Measurements from ENCODE around the gene LRRC61. TPM values are rescaled to one million over a fixed set of nuclear protein-coding genes. Genes with fewer than 3 reads are reported as not detected.
"Not testable (repeated sequence)": the region's sequence is repeated elsewhere in the genome, so short reads cannot be mapped to it uniquely, and the experiment has no call there.

The LRRC61 gene
- total RNA-seq, 4 donors from 2014 or later = 7.1 to 25.1 (median 14.0) TPM

- TF ChIP-seq POLR2AphosphoS5 (IDR thresholded peaks at IDR 0.05) (no peak), CTCF (IDR thresholded peaks at IDR 0.05) (no peak), EP300 (IDR thresholded peaks at IDR 0.05) (no peak), POLR2A (IDR thresholded peaks at IDR 0.05) (no peak)
- Histone ChIP-seq H3K9me3 (no peaks in the 10 kb centered on the region), H3K27me3 (no peaks in the 10 kb centered on the region), H3K36me3 (no peaks in the 10 kb centered on the region), H3K4me1 (no peaks in the 10 kb centered on the region), H3K4me3 (no peak overlapping the region), H3K27ac (no peak overlapping the region)
- ATAC-seq = no peak
- 74 to 75% methylated on average over 3 of the region's 3 CpGs for WGBS, 2 donors (ENCODE audit: low coverage in 1 of 2)
Measured at GRCh38 chr7:150313367-150313809, 9.8 kb upstream of the LRRC61 start.

GRCh38 chr7:150313870-150314269, 9.3 kb upstream of the LRRC61 start:
- ATAC-seq = no peak
- Histone ChIP-seq H3K36me3 (no peaks in the 10 kb centered on the region), H3K4me1 (no peaks in the 10 kb centered on the region), H3K27ac (no peak overlapping the region), H3K9me3 (no peaks in the 10 kb centered on the region), H3K27me3 (no peaks in the 10 kb centered on the region), H3K4me3 (no peak overlapping the region)
- 88% methylated on average over 4 of the region's 6 CpGs; no CpG with 5 or more reads in 1 of the 2 donors for WGBS, 2 donors (ENCODE audit: low coverage in 1 of 2)
- no peak for TF ChIP-seq POLR2A (IDR thresholded peaks at IDR 0.05)
- no peak for TF ChIP-seq POLR2AphosphoS5 (IDR thresholded peaks at IDR 0.05)
- no peak for TF ChIP-seq EP300 (IDR thresholded peaks at IDR 0.05)
- no peak for TF ChIP-seq CTCF (IDR thresholded peaks at IDR 0.05)

GRCh38 chr7:150314639-150315239, 8.4 kb upstream of the LRRC61 start:
- Histone ChIP-seq H3K9me3 (no peaks in the 10 kb centered on the region), H3K27ac (no peak overlapping the region), H3K36me3 (no peaks in the 10 kb centered on the region), H3K4me3 (no peak overlapping the region), H3K4me1 (no peaks in the 10 kb centered on the region), H3K27me3 (no peaks in the 10 kb centered on the region)
- TF ChIP-seq POLR2A (IDR thresholded peaks at IDR 0.05) (no peak), EP300 (IDR thresholded peaks at IDR 0.05) (no peak), POLR2AphosphoS5 (IDR thresholded peaks at IDR 0.05) (no peak), CTCF (IDR thresholded peaks at IDR 0.05) (no peak)
- 80 to 94% methylated on average over 2 to 5 of the region's 5 CpGs for WGBS, 2 donors (ENCODE audit: low coverage in 1 of 2)
- ATAC-seq = no peak

GRCh38 chr7:150316987-150317386, 6.2 kb upstream of the LRRC61 start:
- H3K27ac ChIP-seq, H3K4me3 ChIP-seq, H3K27me3 ChIP-seq, H3K4me1 ChIP-seq, H3K36me3 ChIP-seq, ATAC-seq, H3K9me3 ChIP-seq: not testable (repeated sequence)
- 99 to 100% methylated on average over 1 to 6 of the region's 6 CpGs for WGBS, 2 donors (ENCODE audit: low coverage in 1 of 2)

- no peaks in the 10 kb centered on the region for H3K27me3 ChIP-seq
- TF ChIP-seq EP300 (IDR thresholded peaks at IDR 0.05) (no peak), CTCF (IDR thresholded peaks at IDR 0.05) (no peak), POLR2AphosphoS5 (IDR thresholded peaks at IDR 0.05) (no peak), POLR2A (IDR thresholded peaks at IDR 0.05) (no peak)
- H3K27ac ChIP-seq = no peak overlapping the region
- ATAC-seq = no peak
- WGBS, 2 donors (ENCODE audit: low coverage in 1 of 2) = 55 to 78% methylated on average over 6 to 7 of the region's 7 CpGs
- H3K4me3 ChIP-seq = no peak overlapping the region
- H3K9me3 ChIP-seq = no peaks in the 10 kb centered on the region
- no peaks in the 10 kb centered on the region for H3K36me3 ChIP-seq
- H3K4me1 ChIP-seq = peaks cover 0 to 10% (median 6%) of the 10 kb centered on the region in 3 donors
Measured at GRCh38 chr7:150317748-150318444, 5.3 kb upstream of the LRRC61 start.

Measured in gastroesophageal sphincter (tissue), 4 donors.